OCI-LY3 (cell line): Measurements from ENCODE around the gene MFAP5.
"Not testable (repeated sequence)": the region's sequence is repeated elsewhere in the genome, so short reads cannot be mapped to it uniquely, and the experiment has no call there.

Experiments used
- H2AFZ ChIP-seq: fragments of 200-600, 300-600 bp; shearing (Covaris generic); 2 replicates; pipeline ENCODE4 v1.6.0; 2014; ENCODE audit warnings: antibody characterized with exemption, low read depth, low read length
- H3K27ac ChIP-seq: fragments of 200-600, 300-600 bp; sonication (generic); 2 replicates; pipeline ENCODE4 v1.5.1; 2014; ENCODE audit warnings: mild to moderate bottlenecking, low read length, moderate library complexity, mixed read lengths
- H3K27me3 ChIP-seq: fragments of 200-600, 300-600 bp; sonication (generic); 2 replicates; pipeline ENCODE4 v1.6.1; 2014; ENCODE audit warnings: low read depth, low read length, mixed read lengths
- H3K36me3 ChIP-seq: fragments of 200-600, 300-600 bp; sonication (generic); replicated peaks from 2 replicates; pipeline ENCODE3; 2014; ENCODE audit warnings: low read depth, low read length, mixed read lengths
- H3K4me1 ChIP-seq: fragments of 300-600, 200-600 bp; sonication (generic); 2 replicates; pipeline ENCODE4 v1.6.1; 2014; ENCODE audit warnings: low read length, mixed read lengths
- H3K4me2 ChIP-seq: fragments of 200-600, 300-600 bp; sonication (generic); 2 replicates; pipeline ENCODE4 v1.6.1; 2014; ENCODE audit warnings: low read length, mixed read lengths
- H3K4me3 ChIP-seq: fragments of 300-600, 200-600 bp; sonication (generic); 2 replicates; pipeline ENCODE4 v1.5.1; 2014; ENCODE audit warnings: antibody characterized with exemption, mild to moderate bottlenecking, low read length, moderate library complexity
- H3K79me2 ChIP-seq: fragments of 300-600, 200-600 bp; shearing (Covaris generic); 2 replicates; pipeline ENCODE4 v1.6.1; 2014; ENCODE audit warnings: mild to moderate bottlenecking, low read length, mixed read lengths
- H3K9ac ChIP-seq: fragments of 300-600, 200-600 bp; shearing (Covaris generic); 2 replicates; pipeline ENCODE4 v1.6.0; 2014; ENCODE audit warnings: mild to moderate bottlenecking, low read length, moderate library complexity
- H3K9me3 ChIP-seq: fragments of 200-600, 300-600 bp; shearing (Covaris generic); 2 replicates; pipeline ENCODE4 v1.6.1; 2014; ENCODE audit warnings: low read length, mixed read lengths; ENCODE audit not compliant: insufficient read depth
- H4K20me1 ChIP-seq: fragments of 200-600, 300-600 bp; sonication (generic); 2 replicates; pipeline ENCODE4 v1.6.1; 2016; ENCODE audit warnings: low read length, mixed read lengths; ENCODE audit not compliant: insufficient read depth
- EZH2phosphoT487 ChIP-seq: fragments of 200-600 bp; shearing (Covaris generic); IDR thresholded peaks from 2 replicates; pipeline ENCODE4 v1.6.1; 2018; ENCODE audit warnings: antibody characterized with exemption, mixed run types, low read depth
- TF ChIP-seq, protein P1 (sequence below): fragments of 200-600, 300-600 bp; sonication (generic); IDR thresholded peaks from 2 replicates; pipeline ENCODE4 v1.5.1; 2014; ENCODE audit warnings: antibody characterized with exemption, low read length, low read depth

Gene MFAP5

DNA sequence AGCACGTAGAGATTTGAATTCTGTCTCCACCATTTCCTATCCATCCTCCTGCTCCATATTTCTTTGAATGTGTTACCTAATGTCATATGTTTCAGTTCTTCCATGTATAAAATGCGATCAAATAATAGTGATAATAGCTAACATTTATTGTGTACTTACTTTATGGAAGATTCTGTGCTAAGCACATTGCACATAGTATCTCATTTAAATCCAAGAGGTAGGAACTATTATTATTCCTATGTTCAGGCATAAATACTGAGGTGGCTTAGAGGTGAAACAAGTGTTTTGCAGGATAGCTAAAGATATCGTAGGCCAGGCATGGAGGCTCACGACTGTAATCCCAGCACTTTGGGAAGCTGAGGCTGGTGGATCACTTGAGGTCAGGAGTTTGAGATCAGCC, 32.5 kb downstream of the MFAP5 start:
- Histone ChIP-seq H3K4me2 (peak overlapping the region; percentile 69), H4K20me1 (no peaks in the 10 kb centered on the region), H3K4me3 (peak overlapping the region; percentile 38), H2AFZ (no peak overlapping the region), H3K9me3 (peaks cover 7% of the 10 kb centered on the region; the same call in 1 of the 2 replicates), H3K27ac (peak overlapping the region; percentile 98), H3K79me2 (0 out of 2 replicates have a peak, but pooled peaks cover 4% of the 10 kb centered on the region), H3K27me3 (no peaks in the 10 kb centered on the region), H3K36me3 (peaks cover 3% of the 10 kb centered on the region), H3K4me1 (peaks cover 44% of the 10 kb centered on the region), H3K9ac (peak overlapping the region; percentile 71)
- TF ChIP-seq EZH2phosphoT487 = no peak
- TF ChIP-seq, protein P1, sequence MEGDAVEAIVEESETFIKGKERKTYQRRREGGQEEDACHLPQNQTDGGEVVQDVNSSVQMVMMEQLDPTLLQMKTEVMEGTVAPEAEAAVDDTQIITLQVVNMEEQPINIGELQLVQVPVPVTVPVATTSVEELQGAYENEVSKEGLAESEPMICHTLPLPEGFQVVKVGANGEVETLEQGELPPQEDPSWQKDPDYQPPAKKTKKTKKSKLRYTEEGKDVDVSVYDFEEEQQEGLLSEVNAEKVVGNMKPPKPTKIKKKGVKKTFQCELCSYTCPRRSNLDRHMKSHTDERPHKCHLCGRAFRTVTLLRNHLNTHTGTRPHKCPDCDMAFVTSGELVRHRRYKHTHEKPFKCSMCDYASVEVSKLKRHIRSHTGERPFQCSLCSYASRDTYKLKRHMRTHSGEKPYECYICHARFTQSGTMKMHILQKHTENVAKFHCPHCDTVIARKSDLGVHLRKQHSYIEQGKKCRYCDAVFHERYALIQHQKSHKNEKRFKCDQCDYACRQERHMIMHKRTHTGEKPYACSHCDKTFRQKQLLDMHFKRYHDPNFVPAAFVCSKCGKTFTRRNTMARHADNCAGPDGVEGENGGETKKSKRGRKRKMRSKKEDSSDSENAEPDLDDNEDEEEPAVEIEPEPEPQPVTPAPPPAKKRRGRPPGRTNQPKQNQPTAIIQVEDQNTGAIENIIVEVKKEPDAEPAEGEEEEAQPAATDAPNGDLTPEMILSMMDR = no peak

GRCh38 chr12:8629486-8630033, 33.1 kb downstream of the MFAP5 start:
- Histone ChIP-seq H3K4me1 (peaks cover 38% of the 10 kb centered on the region), H4K20me1 (no peaks in the 10 kb centered on the region), H3K9me3 (peaks cover 7% of the 10 kb centered on the region; the same call in 1 of the 2 replicates), H3K4me3 (peak overlapping the region; percentile 38), H3K36me3 (peaks cover 3% of the 10 kb centered on the region), H2AFZ (no peak overlapping the region), H3K79me2 (0 out of 2 replicates have a peak, but pooled peaks cover 4% of the 10 kb centered on the region), H3K27me3 (no peaks in the 10 kb centered on the region), H3K9ac (peak overlapping the region; percentile 80), H3K27ac (peak overlapping the region; percentile 98), H3K4me2 (peak overlapping the region; percentile 71)
- TF ChIP-seq, protein P1 = no peak
- peak; percentile 88 for TF ChIP-seq EZH2phosphoT487

GRCh38 chr12:8628731-8629130, 33.9 kb downstream of the MFAP5 start:
- peaks cover 37% of the 10 kb centered on the region for H3K4me1 ChIP-seq
- 0 out of 2 replicates have a peak, but pooled peaks cover 4% of the 10 kb centered on the region for H3K79me2 ChIP-seq
- H3K4me3 ChIP-seq = peak overlapping the region; percentile 11
- peaks cover 7% of the 10 kb centered on the region; the same call in 1 of the 2 replicates for H3K9me3 ChIP-seq
- no peak overlapping the region for H2AFZ ChIP-seq
- peaks cover 3% of the 10 kb centered on the region for H3K36me3 ChIP-seq
- H4K20me1 ChIP-seq = no peaks in the 10 kb centered on the region
- H3K27me3 ChIP-seq = no peaks in the 10 kb centered on the region
- H3K27ac ChIP-seq = peak overlapping the region; percentile 98
- TF ChIP-seq, protein P1 = no peak
- no peak for TF ChIP-seq EZH2phosphoT487
- peak overlapping the region; percentile 71 for H3K4me2 ChIP-seq
- peak overlapping the region; percentile 80 for H3K9ac ChIP-seq

DNA sequence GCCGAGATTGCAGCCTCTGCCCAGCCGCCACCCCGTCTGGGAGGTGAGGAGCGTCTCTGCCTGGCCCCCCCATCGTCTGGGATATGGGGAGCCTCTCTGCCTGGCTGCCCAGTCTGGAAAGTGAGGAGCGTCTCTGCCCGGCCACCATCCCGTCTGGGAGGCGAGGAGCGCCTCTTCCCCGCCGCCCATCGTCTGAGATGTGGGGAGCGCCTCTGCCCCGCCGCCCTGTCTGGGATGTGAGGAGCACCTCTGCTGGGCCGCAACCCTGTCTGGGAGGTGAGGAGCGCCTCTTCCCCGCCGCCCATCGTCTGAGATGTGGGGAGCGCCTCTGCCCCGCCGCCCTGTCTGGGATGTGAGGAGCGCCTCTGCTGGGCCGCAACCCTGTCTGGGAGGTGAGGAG, 37.9 kb downstream of the MFAP5 start:
- not testable (repeated sequence) for H3K27me3 ChIP-seq, H4K20me1 ChIP-seq, H3K4me3 ChIP-seq, H3K9me3 ChIP-seq, H3K9ac ChIP-seq, H2AFZ ChIP-seq, H3K79me2 ChIP-seq, H3K4me2 ChIP-seq, H3K27ac ChIP-seq
- Histone ChIP-seq H3K36me3 (peaks cover 11% of the 10 kb centered on the region), H3K4me1 (peaks cover 55% of the 10 kb centered on the region)
